ENCODE measurements around the gene DHFR.
"Not testable (repeated sequence)": the region's sequence is repeated elsewhere in the genome, so short reads cannot be mapped to it uniquely, and the experiment has no call there.

The DHFR gene

GRCh38 chr5:80594810-80595209, 60.0 kb downstream of the DHFR start:
- Histone ChIP-seq H3K4me3 (ENCODE audit: low read depth, low read length) (no peak overlapping the region), H3K9me3 (ENCODE audit: control insufficient read depth, insufficient read depth, low read depth, low read length) (no peaks in the 10 kb centered on the region), H3K27ac (ENCODE audit: low read depth, low read length) (no peak overlapping the region), H3K9ac (ENCODE audit: low read length) (no peak overlapping the region), H3K4me1 (ENCODE audit: control insufficient read depth, insufficient read depth, low read length) (no peaks in the 10 kb centered on the region), H3K27me3 (ENCODE audit: control insufficient read depth, insufficient read depth, low read length) (no peaks in the 10 kb centered on the region), H3K36me3 (ENCODE audit: control insufficient read depth, insufficient read depth, low read length) (no peaks in the 10 kb centered on the region)

GRCh38 chr5:80592761-80593160, 62.0 kb downstream of the DHFR start:
- Histone ChIP-seq H3K4me3 (ENCODE audit: low read depth, low read length) (no peak overlapping the region), H3K27ac (ENCODE audit: low read depth, low read length) (no peak overlapping the region), H3K27me3 (ENCODE audit: control insufficient read depth, insufficient read depth, low read length) (no peaks in the 10 kb centered on the region), H3K4me1 (ENCODE audit: control insufficient read depth, insufficient read depth, low read length) (no peaks in the 10 kb centered on the region), H3K36me3 (ENCODE audit: control insufficient read depth, insufficient read depth, low read length) (no peaks in the 10 kb centered on the region), H3K9ac (ENCODE audit: low read length) (no peak overlapping the region), H3K9me3 (ENCODE audit: control insufficient read depth, insufficient read depth, low read depth, low read length) (no peaks in the 10 kb centered on the region)

- Histone ChIP-seq H3K9ac (ENCODE audit: low read length) (no peak overlapping the region), H3K27ac (ENCODE audit: low read depth, low read length) (no peak overlapping the region), H3K4me1 (ENCODE audit: control insufficient read depth, insufficient read depth, low read length) (no peaks in the 10 kb centered on the region), H3K4me3 (ENCODE audit: low read depth, low read length) (no peak overlapping the region), H3K36me3 (ENCODE audit: control insufficient read depth, insufficient read depth, low read length) (no peaks in the 10 kb centered on the region), H3K9me3 (ENCODE audit: control insufficient read depth, insufficient read depth, low read depth, low read length) (no peaks in the 10 kb centered on the region), H3K27me3 (ENCODE audit: control insufficient read depth, insufficient read depth, low read length) (no peaks in the 10 kb centered on the region)
Observed at GRCh38 chr5:80592105-80592504, 62.7 kb downstream of the DHFR start.

GRCh38 chr5:80591352-80591751, 63.4 kb downstream of the DHFR start:
- Histone ChIP-seq H3K4me1 (ENCODE audit: control insufficient read depth, insufficient read depth, low read length) (no peaks in the 10 kb centered on the region), H3K27me3 (ENCODE audit: control insufficient read depth, insufficient read depth, low read length) (no peaks in the 10 kb centered on the region)

GRCh38 chr5:80590766-80591165, 64.0 kb downstream of the DHFR start:
- Histone ChIP-seq H3K4me1 (ENCODE audit: control insufficient read depth, insufficient read depth, low read length) (no peaks in the 10 kb centered on the region), H3K27me3 (ENCODE audit: control insufficient read depth, insufficient read depth, low read length) (no peaks in the 10 kb centered on the region), H3K9ac (ENCODE audit: low read length) (no peak overlapping the region), H3K36me3 (ENCODE audit: control insufficient read depth, insufficient read depth, low read length) (no peaks in the 10 kb centered on the region), H3K9me3 (ENCODE audit: control insufficient read depth, insufficient read depth, low read depth, low read length) (no peaks in the 10 kb centered on the region), H3K4me3 (ENCODE audit: low read depth, low read length) (no peak overlapping the region), H3K27ac (ENCODE audit: low read depth, low read length) (no peak overlapping the region)

More at GRCh38 chr5:80591352-80591751, 63.4 kb downstream of the DHFR start:
- Histone ChIP-seq H3K4me3 (ENCODE audit: low read depth, low read length) (no peak overlapping the region), H3K36me3 (ENCODE audit: control insufficient read depth, insufficient read depth, low read length) (no peaks in the 10 kb centered on the region), H3K9me3 (ENCODE audit: control insufficient read depth, insufficient read depth, low read depth, low read length) (no peaks in the 10 kb centered on the region), H3K9ac (ENCODE audit: low read length) (no peak overlapping the region), H3K27ac (ENCODE audit: low read depth, low read length) (no peak overlapping the region)

GRCh38 chr5:80588858-80589540, 65.8 kb downstream of the DHFR start:
- no peaks in the 10 kb centered on the region for H3K36me3 ChIP-seq (ENCODE audit: control insufficient read depth, insufficient read depth, low read length)
- no peak overlapping the region for H3K4me3 ChIP-seq (ENCODE audit: low read depth, low read length)
- H3K4me1 ChIP-seq (ENCODE audit: control insufficient read depth, insufficient read depth, low read length): no peaks in the 10 kb centered on the region
- H3K27me3 ChIP-seq (ENCODE audit: control insufficient read depth, insufficient read depth, low read length): no peaks in the 10 kb centered on the region
- H3K9ac ChIP-seq (ENCODE audit: low read length): no peak overlapping the region
- H3K9me3 ChIP-seq (ENCODE audit: control insufficient read depth, insufficient read depth, low read depth, low read length): no peaks in the 10 kb centered on the region
- H3K27ac ChIP-seq (ENCODE audit: low read depth, low read length): no peak overlapping the region

- no peaks in the 10 kb centered on the region for H3K36me3 ChIP-seq (ENCODE audit: control insufficient read depth, insufficient read depth, low read length)
- no peak overlapping the region for H3K4me3 ChIP-seq (ENCODE audit: low read depth, low read length)
- no peaks in the 10 kb centered on the region; the same call in 1 of the 2 replicates for H3K27me3 ChIP-seq (ENCODE audit: control insufficient read depth, insufficient read depth, low read length)
- H3K9me3 ChIP-seq (ENCODE audit: control insufficient read depth, insufficient read depth, low read depth, low read length): no peaks in the 10 kb centered on the region
- H3K27ac ChIP-seq (ENCODE audit: low read depth, low read length): no peak overlapping the region
- no peaks in the 10 kb centered on the region for H3K4me1 ChIP-seq (ENCODE audit: control insufficient read depth, insufficient read depth, low read length)
- no peak overlapping the region for H3K9ac ChIP-seq (ENCODE audit: low read length)
Observed at GRCh38 chr5:80584770-80585169, 70.0 kb downstream of the DHFR start.

- not testable (repeated sequence) for H3K27ac ChIP-seq (ENCODE audit: low read depth, low read length); H3K4me3 ChIP-seq (ENCODE audit: low read depth, low read length); H3K9ac ChIP-seq (ENCODE audit: low read length); H3K9me3 ChIP-seq (ENCODE audit: control insufficient read depth, insufficient read depth, low read depth, low read length); H3K4me1 ChIP-seq (ENCODE audit: control insufficient read depth, insufficient read depth, low read length); H3K36me3 ChIP-seq (ENCODE audit: control insufficient read depth, insufficient read depth, low read length)
- peaks cover 18% of the 10 kb centered on the region; the same call in 1 of the 2 replicates for H3K27me3 ChIP-seq (ENCODE audit: control insufficient read depth, insufficient read depth, low read length)
Observed at GRCh38 chr5:80580291-80580690, 74.5 kb downstream of the DHFR start.

GRCh38 chr5:80579050-80579449, 75.7 kb downstream of the DHFR start:
- Histone ChIP-seq H3K9ac (ENCODE audit: low read length) (no peak overlapping the region), H3K27me3 (ENCODE audit: control insufficient read depth, insufficient read depth, low read length) (peaks cover 31% of the 10 kb centered on the region; the same call in 1 of the 2 replicates), H3K9me3 (ENCODE audit: control insufficient read depth, insufficient read depth, low read depth, low read length) (no peaks in the 10 kb centered on the region), H3K36me3 (ENCODE audit: control insufficient read depth, insufficient read depth, low read length) (no peaks in the 10 kb centered on the region), H3K27ac (ENCODE audit: low read depth, low read length) (no peak overlapping the region), H3K4me1 (ENCODE audit: control insufficient read depth, insufficient read depth, low read length) (no peaks in the 10 kb centered on the region), H3K4me3 (ENCODE audit: low read depth, low read length) (no peak overlapping the region)

GRCh38 chr5:80577707-80578106, 77.1 kb downstream of the DHFR start:
- no peaks in the 10 kb centered on the region for H3K4me1 ChIP-seq (ENCODE audit: control insufficient read depth, insufficient read depth, low read length)
- H3K27ac ChIP-seq (ENCODE audit: low read depth, low read length): no peak overlapping the region
- no peaks in the 10 kb centered on the region for H3K9me3 ChIP-seq (ENCODE audit: control insufficient read depth, insufficient read depth, low read depth, low read length)
- H3K27me3 ChIP-seq (ENCODE audit: control insufficient read depth, insufficient read depth, low read length): peaks cover 44% of the 10 kb centered on the region
- H3K36me3 ChIP-seq (ENCODE audit: control insufficient read depth, insufficient read depth, low read length): no peaks in the 10 kb centered on the region
- H3K4me3 ChIP-seq (ENCODE audit: low read depth, low read length): no peak overlapping the region
- H3K9ac ChIP-seq (ENCODE audit: low read length): no peak overlapping the region

- Histone ChIP-seq H3K9ac (ENCODE audit: low read length) (no peak overlapping the region), H3K4me1 (ENCODE audit: control insufficient read depth, insufficient read depth, low read length) (no peaks in the 10 kb centered on the region), H3K4me3 (ENCODE audit: low read depth, low read length) (no peak overlapping the region), H3K9me3 (ENCODE audit: control insufficient read depth, insufficient read depth, low read depth, low read length) (no peaks in the 10 kb centered on the region), H3K27ac (ENCODE audit: low read depth, low read length) (no peak overlapping the region), H3K36me3 (ENCODE audit: control insufficient read depth, insufficient read depth, low read length) (no peaks in the 10 kb centered on the region), H3K27me3 (ENCODE audit: control insufficient read depth, insufficient read depth, low read length) (peaks cover 57% of the 10 kb centered on the region)
Observed at GRCh38 chr5:80576383-80576782, 78.4 kb downstream of the DHFR start.

Data from HUES6 (cell line).